ENCODE results near the gene USP48. TPM values are rescaled to one million over a fixed set of nuclear protein-coding genes. Genes with fewer than 3 reads are reported as not detected.
"Not testable (repeated sequence)": the region's sequence is repeated elsewhere in the genome, so short reads cannot be mapped to it uniquely, and the experiment has no call there.

Gene USP48
- total RNA-seq, 3 donors from 2014 or later = 56.0 to 86.9 (median 74.7) TPM

- Histone ChIP-seq H3K4me1 (no peaks in the 10 kb centered on the region), H3K4me3 (no peak overlapping the region), H3K27me3 (no peaks in the 10 kb centered on the region), H3K27ac (no peak overlapping the region), H3K36me3 (no peaks in the 10 kb centered on the region), H3K9me3 (no peaks in the 10 kb centered on the region)
- TF ChIP-seq CTCF (IDR thresholded peaks at IDR 0.05) = no peak
- TF ChIP-seq POLR2AphosphoS5 (IDR thresholded peaks at IDR 0.05) = no peak
- no peak for TF ChIP-seq POLR2A (IDR thresholded peaks at IDR 0.05)
- no peak for DNase-seq (ENCODE audit: low spot score in 2 of 2)
- intact Hi-C loops (cut with DNase I; ENCODE audit: low total_unique reads) = no loop called here
Observed at GRCh38 chr1:21770201-21770600, 12.7 kb downstream of the USP48 start.

GRCh38 chr1:21767106-21767505 is 15.8 kb downstream of the USP48 start:
- intact Hi-C loops (cut with DNase I; ENCODE audit: low total_unique reads); H3K27me3 ChIP-seq; H3K4me1 ChIP-seq; H3K4me3 ChIP-seq; DNase-seq (ENCODE audit: low spot score in 2 of 2); H3K36me3 ChIP-seq; H3K27ac ChIP-seq; H3K9me3 ChIP-seq: not testable (repeated sequence)

GRCh38 chr1:21766210-21766609 is 16.7 kb downstream of the USP48 start:
- H3K27ac ChIP-seq = no peak overlapping the region
- H3K9me3 ChIP-seq = no peaks in the 10 kb centered on the region
- no peak for TF ChIP-seq CTCF (IDR thresholded peaks at IDR 0.05)
- TF ChIP-seq POLR2AphosphoS5 (IDR thresholded peaks at IDR 0.05) = no peak
- TF ChIP-seq POLR2A (IDR thresholded peaks at IDR 0.05) = no peak
- H3K4me1 ChIP-seq = no peaks in the 10 kb centered on the region
- H3K27me3 ChIP-seq = no peaks in the 10 kb centered on the region
- H3K36me3 ChIP-seq = no peaks in the 10 kb centered on the region
- no peak for DNase-seq (ENCODE audit: low spot score in 2 of 2)
- H3K4me3 ChIP-seq = no peak overlapping the region
- intact Hi-C loops (cut with DNase I; ENCODE audit: low total_unique reads) = no loop called here

- TF ChIP-seq CTCF (IDR thresholded peaks at IDR 0.05) = no peak
- no peak for TF ChIP-seq POLR2A (IDR thresholded peaks at IDR 0.05)
- no peak for TF ChIP-seq POLR2AphosphoS5 (IDR thresholded peaks at IDR 0.05)
- Histone ChIP-seq H3K9me3 (no peaks in the 10 kb centered on the region), H3K27me3 (no peaks in the 10 kb centered on the region), H3K4me1 (no peaks in the 10 kb centered on the region), H3K4me3 (no peak overlapping the region), H3K36me3 (no peaks in the 10 kb centered on the region), H3K27ac (peak overlapping the region; percentile 71 to 79)
- intact Hi-C loops (cut with DNase I; ENCODE audit: low total_unique reads) = no loop called here
- peak in 1 of 2 donors; percentile 57 for DNase-seq (ENCODE audit: low spot score in 2 of 2)
Observed at GRCh38 chr1:21764615-21765423, 18.1 kb downstream of the USP48 start.

GRCh38 chr1:21763694-21764419 is 19.1 kb downstream of the USP48 start:
- Histone ChIP-seq H3K4me3 (no peak overlapping the region), H3K9me3 (no peaks in the 10 kb centered on the region), H3K27me3 (no peaks in the 10 kb centered on the region), H3K4me1 (no peaks in the 10 kb centered on the region), H3K36me3 (no peaks in the 10 kb centered on the region), H3K27ac (peak overlapping the region in 1 of 2 donors; percentile 50)
- TF ChIP-seq CTCF (IDR thresholded peaks at IDR 0.05) (no peak), POLR2AphosphoS5 (IDR thresholded peaks at IDR 0.05) (no peak), POLR2A (IDR thresholded peaks at IDR 0.05) (no peak)
- no peak for DNase-seq (ENCODE audit: low spot score in 2 of 2)
- intact Hi-C loops (cut with DNase I; ENCODE audit: low total_unique reads) = no loop called here

Data from breast epithelium (tissue), 4 donors.